Ishikawa (cell line): ENCODE measurements around the gene ADAP1.

Experiments used
- CEBPB ChIP-seq: IDR thresholded peaks from 2 replicates; pipeline ENCODE4 v1.6.1; 2012
- CREB1 ChIP-seq: IDR thresholded peaks from 2 replicates; pipeline ENCODE4 v1.6.1; 2012; ENCODE audit warnings: low read depth
- EGR1 ChIP-seq: IDR thresholded peaks from 2 replicates; pipeline ENCODE4 v1.6.1; 2012
- EP300 ChIP-seq: IDR thresholded peaks from 2 replicates; pipeline ENCODE4 v1.6.1; 2012; ENCODE audit warnings: borderline replicate concordance
- FOXM1 ChIP-seq: IDR thresholded peaks from 2 replicates; pipeline ENCODE4 v1.6.1; 2012; ENCODE audit warnings: low read depth, borderline replicate concordance
- MAX ChIP-seq: IDR thresholded peaks from 2 replicates; pipeline ENCODE4 v1.6.1; 2012
- NFIC ChIP-seq: IDR thresholded peaks from 2 replicates; pipeline ENCODE4 v1.6.1; 2012
- RAD21 ChIP-seq: IDR thresholded peaks from 2 replicates; pipeline ENCODE4 v1.6.1; 2012; ENCODE audit warnings: low read depth
- REST ChIP-seq: IDR thresholded peaks from 2 replicates; pipeline ENCODE4 v1.6.1; 2012; ENCODE audit warnings: low read depth, mild to moderate bottlenecking
- TAF1 ChIP-seq: IDR thresholded peaks from 2 replicates; pipeline ENCODE4 v1.6.1; 2012; ENCODE audit warnings: low read depth, mild to moderate bottlenecking
- TCF12 ChIP-seq: IDR thresholded peaks from 2 replicates; pipeline ENCODE4 v1.6.1; 2012; ENCODE audit warnings: low read depth
- TEAD4 ChIP-seq: IDR thresholded peaks from 2 replicates; pipeline ENCODE4 v1.6.1; 2012
- USF1 ChIP-seq: IDR thresholded peaks from 2 replicates; pipeline ENCODE4 v1.6.1; 2012
- YY1 ChIP-seq: IDR thresholded peaks from 2 replicates; pipeline ENCODE4 v1.6.1; 2012; ENCODE audit warnings: low read depth
- ZBTB7A ChIP-seq: IDR thresholded peaks from 2 replicates; pipeline ENCODE4 v1.6.1; 2012; ENCODE audit warnings: low read depth

ADAP1 gene

GRCh38 chr7:895451-896052 lies 58.9 kb downstream of the ADAP1 start:
- TF ChIP-seq NFIC (no peak), TCF12 (no peak), MAX (no peak), YY1 (no peak), FOXM1 (no peak), TEAD4 (no peak), CREB1 (no peak), USF1 (no peak), RAD21 (no peak), CEBPB (no peak), ZBTB7A (no peak), TAF1 (no peak), EP300 (no peak), REST (no peak), EGR1 (no peak)

- TF ChIP-seq CREB1 (no peak), USF1 (no peak), EGR1 (no peak), TAF1 (no peak), TEAD4 (no peak), CEBPB (no peak), MAX (no peak), ZBTB7A (no peak), YY1 (no peak), RAD21 (no peak), FOXM1 (no peak), EP300 (no peak), NFIC (no peak), REST (no peak), TCF12 (no peak)
These were observed 59.5 kb downstream of the ADAP1 start for GRCh38 chr7:894927-895450.

- TF ChIP-seq YY1 (no peak), MAX (no peak), EP300 (no peak), TCF12 (no peak), RAD21 (no peak), FOXM1 (no peak), TAF1 (no peak), ZBTB7A (no peak), CREB1 (no peak), NFIC (no peak), REST (no peak), TEAD4 (no peak), EGR1 (no peak), CEBPB (no peak), USF1 (no peak)
These were observed 60.2 kb downstream of the ADAP1 start for GRCh38 chr7:894164-894867.
